ENCODE results near the gene ANKHD1.
"Not testable (repeated sequence)": the region's sequence is repeated elsewhere in the genome, so short reads cannot be mapped to it uniquely, and the experiment has no call there.

ANKHD1 gene

GRCh38 chr5:140565024-140565779, 163.6 kb downstream of the ANKHD1 start:
- no peak for DNase-seq (ENCODE audit: low read depth in 2 of 2)

DNA sequence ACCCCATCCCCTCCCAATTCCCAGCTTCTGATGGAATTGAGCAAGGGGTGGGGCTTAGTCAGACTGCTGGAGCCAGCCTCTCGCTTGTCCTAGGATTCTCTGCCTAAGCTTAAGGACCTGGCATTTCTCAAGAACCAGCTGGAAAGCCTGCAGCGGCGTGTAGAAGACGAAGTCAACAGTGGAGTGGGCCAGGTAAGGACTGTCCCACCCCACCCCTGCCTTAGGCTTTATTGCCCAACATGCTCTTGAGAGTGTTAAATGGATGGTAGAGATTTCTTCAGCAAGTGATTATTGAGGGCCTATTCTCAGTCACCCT, 164.1 kb downstream of the ANKHD1 start:
- no peak for DNase-seq (ENCODE audit: low read depth in 2 of 2)

GRCh38 chr5:140566665-140567064, 165.0 kb downstream of the ANKHD1 start:
- no peak for DNase-seq (ENCODE audit: low read depth in 2 of 2)

DNA sequence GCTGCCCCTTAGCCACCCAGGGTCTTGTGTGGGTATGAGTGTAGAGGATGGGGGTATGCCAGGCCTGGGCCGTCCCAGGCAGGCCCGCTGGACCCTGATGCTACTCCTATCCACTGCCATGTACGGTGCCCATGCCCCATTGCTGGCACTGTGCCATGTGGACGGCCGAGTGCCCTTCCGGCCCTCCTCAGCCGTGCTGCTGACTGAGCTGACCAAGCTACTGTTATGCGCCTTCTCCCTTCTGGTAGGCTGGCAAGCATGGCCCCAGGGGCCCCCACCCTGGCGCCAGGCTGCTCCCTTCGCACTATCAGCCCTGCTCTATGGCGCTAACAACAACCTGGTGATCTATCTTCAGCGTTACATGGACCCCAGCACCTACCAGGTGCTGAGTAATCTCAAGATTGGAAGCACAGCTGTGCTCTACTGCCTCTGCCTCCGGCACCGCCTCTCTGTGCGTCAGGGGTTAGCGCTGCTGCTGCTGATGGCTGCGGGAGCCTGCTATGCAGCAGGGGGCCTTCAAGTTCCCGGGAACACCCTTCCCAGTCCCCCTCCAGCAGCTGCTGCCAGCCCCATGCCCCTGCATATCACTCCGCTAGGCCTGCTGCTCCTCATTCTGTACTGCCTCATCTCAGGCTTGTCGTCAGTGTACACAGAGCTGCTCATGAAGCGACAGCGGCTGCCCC, 165.6 kb downstream of the ANKHD1 start:
- no peak for DNase-seq (ENCODE audit: low read depth in 2 of 2)

DNA sequence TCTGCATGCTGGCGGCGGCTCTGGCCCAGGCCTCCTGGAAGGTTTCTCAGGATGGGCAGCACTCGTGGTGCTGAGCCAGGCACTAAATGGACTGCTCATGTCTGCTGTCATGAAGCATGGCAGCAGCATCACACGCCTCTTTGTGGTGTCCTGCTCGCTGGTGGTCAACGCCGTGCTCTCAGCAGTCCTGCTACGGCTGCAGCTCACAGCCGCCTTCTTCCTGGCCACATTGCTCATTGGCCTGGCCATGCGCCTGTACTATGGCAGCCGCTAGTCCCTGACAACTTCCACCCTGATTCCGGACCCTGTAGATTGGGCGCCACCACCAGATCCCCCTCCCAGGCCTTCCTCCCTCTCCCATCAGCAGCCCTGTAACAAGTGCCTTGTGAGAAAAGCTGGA, 166.2 kb downstream of the ANKHD1 start:
- DNase-seq (ENCODE audit: low read depth in 2 of 2) = no peak

GRCh38 chr5:140568443-140569063, 166.9 kb downstream of the ANKHD1 start:
- no peak for DNase-seq (ENCODE audit: low read depth in 2 of 2)

DNA sequence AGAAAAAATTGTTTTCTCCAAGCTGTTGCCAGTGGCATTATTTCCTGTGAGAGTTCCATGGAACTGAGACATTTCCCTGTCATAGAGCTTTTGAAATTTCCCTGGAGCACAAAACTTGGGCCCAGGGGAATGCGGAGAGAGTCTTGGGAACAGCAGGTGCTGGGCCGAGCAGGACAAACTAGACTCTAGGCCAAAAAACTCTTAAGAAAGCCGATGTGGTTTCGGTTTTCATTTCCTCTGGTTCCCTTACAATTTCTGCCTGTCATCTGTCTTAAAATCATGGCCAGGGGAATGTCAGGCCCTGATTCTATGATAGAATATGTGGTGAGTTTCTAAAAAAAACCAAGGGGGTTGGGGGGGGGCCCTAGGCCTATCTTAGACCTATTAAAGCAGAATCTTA, 167.6 kb downstream of the ANKHD1 start:
- no peak for DNase-seq (ENCODE audit: low read depth in 2 of 2)

GRCh38 chr5:140570058-140570457, 168.4 kb downstream of the ANKHD1 start:
- no peak for DNase-seq (ENCODE audit: low read depth in 2 of 2)

DNA sequence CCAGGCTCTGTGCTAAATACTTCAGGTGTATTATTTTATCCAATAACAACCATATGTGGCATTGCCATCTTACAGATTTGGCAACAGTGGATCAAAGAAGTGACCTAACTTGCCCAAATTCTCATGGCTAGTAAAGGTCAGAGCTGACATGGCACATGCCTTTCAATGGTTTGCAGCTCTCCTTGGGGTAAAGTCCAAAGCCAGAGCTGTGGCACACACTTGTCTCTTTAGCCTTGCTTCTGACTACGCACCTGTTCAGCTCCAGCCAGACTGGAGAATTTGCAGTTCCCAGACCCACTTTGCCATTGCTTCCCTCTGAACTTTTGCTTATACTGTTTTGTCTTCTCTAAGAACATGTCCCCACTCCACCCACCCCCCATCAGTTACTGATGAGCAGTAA, 168.9 kb downstream of the ANKHD1 start:
- DNase-seq (ENCODE audit: low read depth in 2 of 2) = no peak

DNA sequence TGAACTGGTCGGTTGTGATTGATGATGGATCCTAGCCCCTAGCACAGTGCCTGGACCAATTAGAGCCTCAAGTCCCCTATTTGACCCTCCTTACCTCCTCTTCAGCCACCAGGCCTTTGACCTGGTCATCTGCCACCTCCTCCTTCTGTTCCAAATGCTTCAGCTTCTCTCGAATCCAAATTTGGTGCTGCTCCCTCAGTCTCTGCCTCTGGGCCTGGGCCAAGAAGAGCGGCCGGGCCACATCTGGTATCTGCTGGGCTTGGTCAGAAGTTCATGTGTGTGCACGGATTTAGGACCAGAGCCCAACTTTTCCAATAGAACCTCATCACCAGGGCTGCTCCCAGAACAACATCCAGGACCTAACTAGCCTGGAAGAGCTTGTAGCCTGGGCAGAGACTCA, 169.5 kb downstream of the ANKHD1 start:
- no peak for DNase-seq (ENCODE audit: low read depth in 2 of 2)

- no peak for DNase-seq (ENCODE audit: low read depth in 2 of 2)
These were observed 172.1 kb downstream of the ANKHD1 start for GRCh38 chr5:140573683-140574082.

GRCh38 chr5:140574165-140574564, 172.5 kb downstream of the ANKHD1 start:
- DNase-seq (ENCODE audit: low read depth in 2 of 2) = no peak

- no peak for DNase-seq (ENCODE audit: low read depth in 2 of 2)
These were observed 173.7 kb downstream of the ANKHD1 start for GRCh38 chr5:140575309-140575708.

GRCh38 chr5:140576776-140577201, 175.2 kb downstream of the ANKHD1 start:
- DNase-seq (ENCODE audit: low read depth in 2 of 2) = no peak

DNA sequence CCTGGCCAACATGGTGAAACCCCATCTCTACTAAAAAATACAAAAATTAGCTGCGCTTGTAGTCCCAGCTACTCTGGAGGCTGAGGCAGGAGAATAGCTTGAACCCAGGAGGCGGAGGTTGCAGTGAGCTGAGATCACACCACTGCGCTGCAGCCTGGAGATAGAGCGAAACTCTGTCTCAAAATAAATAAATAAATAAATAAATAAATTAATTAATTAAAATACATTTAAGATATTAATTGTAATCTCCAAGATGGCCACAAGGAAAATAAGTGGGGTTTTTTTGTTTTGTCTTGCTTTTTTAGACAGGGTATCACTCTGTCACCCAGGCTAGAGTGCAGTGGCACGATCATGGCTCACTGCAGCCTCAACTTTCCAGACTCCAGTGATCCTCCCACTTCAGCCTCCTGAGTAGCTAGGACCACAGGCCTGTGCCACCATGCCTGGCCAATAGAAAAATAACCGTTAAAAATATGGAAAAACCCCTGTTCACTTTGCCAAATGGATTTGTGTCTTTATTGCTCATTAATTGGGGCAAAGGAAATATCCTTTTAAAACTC, 177.6 kb downstream of the ANKHD1 start:
- DNase-seq (ENCODE audit: low read depth in 2 of 2) = not testable (repeated sequence)

DNA sequence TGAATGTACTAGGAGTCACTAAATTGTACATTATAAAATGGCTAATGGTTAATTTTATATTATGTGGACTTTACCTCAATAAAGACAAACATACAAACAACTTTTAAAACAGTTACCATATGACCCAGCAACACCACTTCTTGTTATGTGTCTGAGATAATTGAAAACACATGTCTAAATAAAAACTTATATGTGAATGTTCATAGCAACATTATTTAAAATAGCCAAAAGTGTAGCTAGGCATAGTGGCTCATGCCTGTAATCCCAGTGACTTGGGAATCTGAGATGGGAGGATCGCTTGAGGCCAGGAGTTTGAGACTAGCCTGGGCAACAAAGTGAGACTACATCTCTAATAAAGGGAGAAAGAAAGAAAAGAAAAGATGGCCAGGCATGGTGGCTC, 185.9 kb downstream of the ANKHD1 start:
- DNase-seq (ENCODE audit: low read depth in 2 of 2) = no peak

GRCh38 chr5:140588311-140589070, 186.9 kb downstream of the ANKHD1 start:
- DNase-seq (ENCODE audit: low read depth in 2 of 2) = no peak
